ENCODE results near the gene ISG15.
A peak's percentile ranks its signal among the peaks of the same experiment; 100 is the strongest.
"Not testable (repeated sequence)": the region's sequence is repeated elsewhere in the genome, so short reads cannot be mapped to it uniquely, and the experiment has no call there.

ISG15 gene

GRCh38 chr1:1026599-1027413 lies 13.5 kb downstream of the ISG15 start:
- Histone ChIP-seq H3K4me2 (ENCODE audit: low read length) (no peak overlapping the region), H4K8ac (ENCODE audit: low read depth, low read length) (no peak overlapping the region), H2BK5ac (ENCODE audit: low read length) (no peak overlapping the region), H3K18ac (ENCODE audit: low read length) (no peak overlapping the region), H3K23ac (ENCODE audit: low read length) (no peak overlapping the region), H3K4me3 (ENCODE audit: low read length) (no peak overlapping the region), H2BK15ac (replicated peaks; ENCODE audit: low read depth) (no peak overlapping the region), H2AK5ac (ENCODE audit: low read length) (no peak overlapping the region), H3K79me1 (ENCODE audit: low read length) (peaks cover 3% of the 10 kb centered on the region), H3K4ac (ENCODE audit: low read depth, low read length) (no peak overlapping the region), H2BK120ac (ENCODE audit: low read depth, low read length) (no peak overlapping the region), H3K79me2 (ENCODE audit: control insufficient read depth, insufficient read depth, low read length) (no peaks in the 10 kb centered on the region), H3K36me3 (ENCODE audit: control insufficient read depth, insufficient read depth, low read length) (no peaks in the 10 kb centered on the region), H4K5ac (ENCODE audit: low read length) (no peak overlapping the region), H3K9ac (ENCODE audit: low read length) (no peak overlapping the region), H3K27ac (ENCODE audit: low read depth, low read length) (no peak overlapping the region), H3K27me3 (ENCODE audit: insufficient read depth, low read length, poor library complexity) (no peaks in the 10 kb centered on the region), H3K56ac (ENCODE audit: low read length) (no peak overlapping the region), H3K4me1 (ENCODE audit: control insufficient read depth, low read depth, low read length) (peaks cover 8% of the 10 kb centered on the region)
- DNase-seq = no peak
- WGBS (ENCODE audit: extremely low coverage, insufficient coverage, low lambda C conversion rate) = no CpG with 5 or more reads among the region's 21 CpGs

GRCh38 chr1:1027791-1028190 lies 14.5 kb downstream of the ISG15 start:
- peaks cover 8% of the 10 kb centered on the region for H3K4me1 ChIP-seq (ENCODE audit: control insufficient read depth, low read depth, low read length)
- no peak overlapping the region for H3K9ac ChIP-seq (ENCODE audit: low read length)
- H3K79me2 ChIP-seq (ENCODE audit: control insufficient read depth, insufficient read depth, low read length) = no peaks in the 10 kb centered on the region
- no peaks in the 10 kb centered on the region for H3K27me3 ChIP-seq (ENCODE audit: insufficient read depth, low read length, poor library complexity)
- no peak overlapping the region for H3K4me3 ChIP-seq (ENCODE audit: low read length)
- no peak overlapping the region for H2BK15ac ChIP-seq (replicated peaks; ENCODE audit: low read depth)
- H2AK5ac ChIP-seq (ENCODE audit: low read length) = no peak overlapping the region
- H3K4me2 ChIP-seq (ENCODE audit: low read length) = no peak overlapping the region
- no peak overlapping the region for H4K8ac ChIP-seq (ENCODE audit: low read depth, low read length)
- H3K79me1 ChIP-seq (ENCODE audit: low read length) = no peaks in the 10 kb centered on the region
- no peak overlapping the region for H3K23ac ChIP-seq (ENCODE audit: low read length)
- H3K36me3 ChIP-seq (ENCODE audit: control insufficient read depth, insufficient read depth, low read length) = no peaks in the 10 kb centered on the region
- no peak overlapping the region for H3K4ac ChIP-seq (ENCODE audit: low read depth, low read length)
- DNase-seq = no peak
- no peak overlapping the region for H2BK120ac ChIP-seq (ENCODE audit: low read depth, low read length)
- H3K18ac ChIP-seq (ENCODE audit: low read length) = no peak overlapping the region
- H4K5ac ChIP-seq (ENCODE audit: low read length) = no peak overlapping the region
- no peak overlapping the region for H3K56ac ChIP-seq (ENCODE audit: low read length)
- H2BK5ac ChIP-seq (ENCODE audit: low read length) = no peak overlapping the region
- WGBS (ENCODE audit: extremely low coverage, insufficient coverage, low lambda C conversion rate) = no CpG with 5 or more reads among the region's 17 CpGs
- no peak overlapping the region for H3K27ac ChIP-seq (ENCODE audit: low read depth, low read length)

- not testable (repeated sequence) for H2BK120ac ChIP-seq (ENCODE audit: low read depth, low read length); H3K27me3 ChIP-seq (ENCODE audit: insufficient read depth, low read length, poor library complexity); H3K4me3 ChIP-seq (ENCODE audit: low read length); H3K18ac ChIP-seq (ENCODE audit: low read length); DNase-seq; H2BK5ac ChIP-seq (ENCODE audit: low read length); H3K27ac ChIP-seq (ENCODE audit: low read depth, low read length); H3K4me1 ChIP-seq (ENCODE audit: control insufficient read depth, low read depth, low read length); H3K4me2 ChIP-seq (ENCODE audit: low read length); H3K23ac ChIP-seq (ENCODE audit: low read length); H2BK15ac ChIP-seq (replicated peaks; ENCODE audit: low read depth); H4K8ac ChIP-seq (ENCODE audit: low read depth, low read length); H3K56ac ChIP-seq (ENCODE audit: low read length); H4K5ac ChIP-seq (ENCODE audit: low read length); H3K79me2 ChIP-seq (ENCODE audit: control insufficient read depth, insufficient read depth, low read length); H3K4ac ChIP-seq (ENCODE audit: low read depth, low read length); H3K9ac ChIP-seq (ENCODE audit: low read length); H2AK5ac ChIP-seq (ENCODE audit: low read length); H3K36me3 ChIP-seq (ENCODE audit: control insufficient read depth, insufficient read depth, low read length); H3K79me1 ChIP-seq (ENCODE audit: low read length)
- WGBS (ENCODE audit: extremely low coverage, insufficient coverage, low lambda C conversion rate) = no CpG with 5 or more reads among the region's 7 CpGs
Measured at GRCh38 chr1:1030867-1031658, 17.8 kb downstream of the ISG15 start.

GRCh38 chr1:1031659-1032235 lies 18.4 kb downstream of the ISG15 start:
- Histone ChIP-seq H3K9ac (ENCODE audit: low read length) (no peak overlapping the region), H3K56ac (ENCODE audit: low read length) (peak overlapping the region; percentile 15), H4K5ac (ENCODE audit: low read length) (no peak overlapping the region), H3K4me3 (ENCODE audit: low read length) (no peak overlapping the region), H2BK120ac (ENCODE audit: low read depth, low read length) (no peak overlapping the region), H3K18ac (ENCODE audit: low read length) (no peak overlapping the region), H3K4ac (ENCODE audit: low read depth, low read length) (no peak overlapping the region), H3K79me1 (ENCODE audit: low read length) (no peaks in the 10 kb centered on the region), H3K27me3 (ENCODE audit: insufficient read depth, low read length, poor library complexity) (no peaks in the 10 kb centered on the region), H3K4me2 (ENCODE audit: low read length) (no peak overlapping the region), H2BK5ac (ENCODE audit: low read length) (no peak overlapping the region), H3K79me2 (ENCODE audit: control insufficient read depth, insufficient read depth, low read length) (no peaks in the 10 kb centered on the region), H3K27ac (ENCODE audit: low read depth, low read length) (no peak overlapping the region), H2BK15ac (replicated peaks; ENCODE audit: low read depth) (no peak overlapping the region), H4K8ac (ENCODE audit: low read depth, low read length) (no peak overlapping the region), H3K4me1 (ENCODE audit: control insufficient read depth, low read depth, low read length) (no peaks in the 10 kb centered on the region), H3K36me3 (ENCODE audit: control insufficient read depth, insufficient read depth, low read length) (no peaks in the 10 kb centered on the region), H2AK5ac (ENCODE audit: low read length) (no peak overlapping the region), H3K23ac (ENCODE audit: low read length) (no peak overlapping the region)
- no CpG with 5 or more reads among the region's 11 CpGs for WGBS (ENCODE audit: extremely low coverage, insufficient coverage, low lambda C conversion rate)
- DNase-seq = no peak

GRCh38 chr1:1032424-1032823 lies 19.1 kb downstream of the ISG15 start:
- Histone ChIP-seq H3K79me2 (ENCODE audit: control insufficient read depth, insufficient read depth, low read length) (no peaks in the 10 kb centered on the region), H4K8ac (ENCODE audit: low read depth, low read length) (no peak overlapping the region), H3K4ac (ENCODE audit: low read depth, low read length) (no peak overlapping the region), H2BK120ac (ENCODE audit: low read depth, low read length) (no peak overlapping the region), H3K9ac (ENCODE audit: low read length) (peak overlapping the region; percentile 42), H3K18ac (ENCODE audit: low read length) (no peak overlapping the region), H4K5ac (ENCODE audit: low read length) (no peak overlapping the region), H3K23ac (ENCODE audit: low read length) (no peak overlapping the region), H3K36me3 (ENCODE audit: control insufficient read depth, insufficient read depth, low read length) (no peaks in the 10 kb centered on the region), H3K4me1 (ENCODE audit: control insufficient read depth, low read depth, low read length) (no peaks in the 10 kb centered on the region), H3K79me1 (ENCODE audit: low read length) (no peaks in the 10 kb centered on the region), H3K4me3 (ENCODE audit: low read length) (no peak overlapping the region), H2BK15ac (replicated peaks; ENCODE audit: low read depth) (no peak overlapping the region), H3K4me2 (ENCODE audit: low read length) (peak overlapping the region; percentile 27), H3K56ac (ENCODE audit: low read length) (peak overlapping the region; percentile 64), H3K27ac (ENCODE audit: low read depth, low read length) (no peak overlapping the region), H3K27me3 (ENCODE audit: insufficient read depth, low read length, poor library complexity) (no peaks in the 10 kb centered on the region), H2BK5ac (ENCODE audit: low read length) (no peak overlapping the region), H2AK5ac (ENCODE audit: low read length) (no peak overlapping the region)
- no CpG with 5 or more reads among the region's 16 CpGs for WGBS (ENCODE audit: extremely low coverage, insufficient coverage, low lambda C conversion rate)
- peak; percentile 40 for DNase-seq

Measured in mesendoderm (in vitro differentiated cells).